HEK293 (cell line): ENCODE data around the gene OBP2B.
"Not testable (repeated sequence)": the region's sequence is repeated elsewhere in the genome, so short reads cannot be mapped to it uniquely, and the experiment has no call there.

Experiments used
- CTCF ChIA-PET: fragments of 350-600 bp; formaldehyde crosslinking; extraction: SDS; loops from one replicate; lab custom pipeline; 2021; ENCODE audit warnings: antibody characterized with exemption; lab: Yijun Ruan, JAX
- POLR2A ChIA-PET: fragments of 300-600 bp; formaldehyde crosslinking; extraction: SDS; loops from one replicate; lab custom pipeline; 2020; ENCODE audit warnings: antibody characterized with exemption, inconsistent platforms; lab: Yijun Ruan, JAX
- H3K27ac ChIP-seq: fragments of 200-500 bp; sonication (Bioruptor generic); 2 replicates; pipeline ENCODE4 v1.5.1; 2014; ENCODE audit warnings: low read depth, low read length, control low read depth, inconsistent platforms; ENCODE audit errors: extremely low read depth
- H3K36me3 ChIP-seq, 2 experiments: fragments of 200-500 bp in 1 of 2; sonication (Bioruptor generic) in 1 of 2; 1 replicate in 1 of 2; 2 replicates in 1 of 2; pipeline ENCODE4 v1.5.1; 2014 to 2017; ENCODE audit warnings: inconsistent platforms in 2 of 2, low read length in 2 of 2; ENCODE audit not compliant: control insufficient read depth in 2 of 2, insufficient read depth in 1 of 2
- H3K4me1 ChIP-seq: fragments of 200-500 bp; sonication (Bioruptor generic); 2 replicates; pipeline ENCODE4 v1.5.1; 2014; ENCODE audit warnings: mild to moderate bottlenecking, low read length, inconsistent platforms; ENCODE audit not compliant: control insufficient read depth, insufficient read depth
- H3K4me3 ChIP-seq: 2 replicates; pipeline ENCODE4 v1.5.1; 2011; ENCODE audit warnings: low read depth, mild to moderate bottlenecking, control low read depth, low read length, moderate library complexity
- H3K9me3 ChIP-seq: fragments of 200-500 bp; sonication (Bioruptor generic); 2 replicates; pipeline ENCODE4 v1.5.1; 2014; ENCODE audit warnings: low read depth, low read length, inconsistent platforms; ENCODE audit not compliant: control insufficient read depth, insufficient read depth
- EGR2 ChIP-seq: fragments of 450-650 bp; formaldehyde crosslinking; IDR thresholded peaks from 2 replicates; pipeline ENCODE4 v1.5.1; 2016; ENCODE audit warnings: low read depth, missing biosample characterization, missing genetic modification characterization
- SCRT1 ChIP-seq: fragments of 450-650 bp; formaldehyde crosslinking; IDR thresholded peaks from 2 replicates; pipeline ENCODE4 v1.5.1; 2016; ENCODE audit warnings: missing biosample characterization, missing genetic modification characterization, borderline replicate concordance
- ZBTB8A ChIP-seq: fragments of 450-650 bp; formaldehyde crosslinking; IDR thresholded peaks from 2 replicates; pipeline ENCODE4 v1.5.1; 2016; ENCODE audit warnings: missing biosample characterization, missing genetic modification characterization
- ZIC2 ChIP-seq: fragments of 450-650 bp; formaldehyde crosslinking; IDR thresholded peaks from 2 replicates; pipeline ENCODE4 v1.5.1; 2016; ENCODE audit warnings: missing biosample characterization, missing genetic modification characterization
- ZNF140 ChIP-seq: fragments of 450-650 bp; formaldehyde crosslinking; IDR thresholded peaks from 2 replicates; pipeline ENCODE4 v1.5.1; 2016; ENCODE audit warnings: missing biosample characterization, missing genetic modification characterization
- ZNF174 ChIP-seq: fragments of 450-650 bp; formaldehyde crosslinking; IDR thresholded peaks from 2 replicates; pipeline ENCODE4 v1.5.0; 2017; ENCODE audit warnings: missing biosample characterization, mild to moderate bottlenecking, missing genetic modification characterization
- ZNF2 ChIP-seq: fragments of 450-650 bp; formaldehyde crosslinking; IDR thresholded peaks from 2 replicates; pipeline ENCODE4 v1.5.1; 2016; ENCODE audit warnings: missing biosample characterization, missing genetic modification characterization
- ZNF223 ChIP-seq: fragments of 450-650 bp; formaldehyde crosslinking; IDR thresholded peaks from 2 replicates; pipeline ENCODE4 v1.5.1; 2016; ENCODE audit warnings: missing biosample characterization, missing genetic modification characterization
- ZNF266 ChIP-seq: fragments of 450-650 bp; formaldehyde crosslinking; IDR thresholded peaks from 2 replicates; pipeline ENCODE4 v1.5.1; 2016; ENCODE audit warnings: missing biosample characterization, missing genetic modification characterization, low read depth
- ZNF292 ChIP-seq: fragments of 450-650 bp; formaldehyde crosslinking; IDR thresholded peaks from 2 replicates; pipeline ENCODE4 v1.5.1; 2016; ENCODE audit warnings: low read depth, missing biosample characterization, missing genetic modification characterization, borderline replicate concordance
- ZNF404 ChIP-seq: fragments of 450-650 bp; formaldehyde crosslinking; IDR thresholded peaks from 2 replicates; pipeline ENCODE4 v1.5.1; 2017; ENCODE audit warnings: missing biosample characterization, missing genetic modification characterization
- ZNF544 ChIP-seq: fragments of 450-650 bp; formaldehyde crosslinking; IDR thresholded peaks from 2 replicates; pipeline ENCODE4 v1.5.0; 2017; ENCODE audit warnings: missing biosample characterization, missing genetic modification characterization
- ZNF639 ChIP-seq: fragments of 450-650 bp; formaldehyde crosslinking; IDR thresholded peaks from 2 replicates; pipeline ENCODE4 v1.5.1; 2016; ENCODE audit warnings: missing biosample characterization, missing genetic modification characterization
- ZNF707 ChIP-seq: fragments of 450-650 bp; formaldehyde crosslinking; IDR thresholded peaks from 2 replicates; pipeline ENCODE4 v1.5.1; 2016; ENCODE audit warnings: missing biosample characterization, missing genetic modification characterization
- ZSCAN23 ChIP-seq: fragments of 450-650 bp; formaldehyde crosslinking; IDR thresholded peaks from 2 replicates; pipeline ENCODE4 v1.5.1; 2016; ENCODE audit warnings: missing biosample characterization, missing genetic modification characterization
- ZSCAN4 ChIP-seq: fragments of 450-650 bp; formaldehyde crosslinking; IDR thresholded peaks from 2 replicates; pipeline ENCODE4 v1.5.1; 2017; ENCODE audit warnings: missing biosample characterization, missing genetic modification characterization

OBP2B gene

DNA sequence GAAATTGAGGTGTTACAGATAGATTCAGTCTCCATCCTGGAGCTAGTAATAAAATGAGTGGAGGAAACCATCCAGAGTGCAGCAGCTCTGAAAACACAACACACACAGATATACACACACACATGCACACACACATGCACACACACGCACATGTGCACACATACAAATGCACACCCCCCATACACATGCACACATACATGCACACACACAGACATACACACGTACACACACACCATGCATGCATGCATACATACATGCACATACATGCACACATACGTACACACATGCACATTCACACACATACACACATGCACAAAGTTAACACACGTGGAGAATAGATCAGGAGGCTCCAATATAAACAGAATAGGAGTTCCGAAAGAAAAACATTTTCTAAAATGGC lies 21.0 kb upstream of the OBP2B start:
- CTCF ChIA-PET = interaction anchor here (2.7 kb wide), 1 partner anchor 9 kb away, joined by 14 read pairs; no protein-coding TSS in a partner anchor
- no peaks in the 10 kb centered on the region for H3K4me1 ChIP-seq
- H3K27ac ChIP-seq = no peak overlapping the region
- no peaks in the 10 kb centered on the region for H3K9me3 ChIP-seq
- TF ChIP-seq ZSCAN4 (tag by site-specific recombination) (peak; percentile 80), SCRT1 (tag by site-specific recombination) (no peak)
- H3K4me3 ChIP-seq = no peak overlapping the region
- POLR2A ChIA-PET = no interaction called here
- H3K36me3 ChIP-seq = no peaks in the 10 kb centered on the region

- H3K4me3 ChIP-seq, H3K4me1 ChIP-seq, POLR2A ChIA-PET, H3K9me3 ChIP-seq, H3K36me3 ChIP-seq, H3K27ac ChIP-seq: not testable (repeated sequence)
- CTCF ChIA-PET = interaction anchor here (2.7 kb wide), 1 partner anchor 10 kb away, joined by 14 read pairs; no protein-coding TSS in a partner anchor
Observed at GRCh38 chr9:133228474-133229193, 19.6 kb upstream of the OBP2B start.

- POLR2A ChIA-PET, H3K36me3 ChIP-seq, H3K27ac ChIP-seq, H3K4me1 ChIP-seq, H3K9me3 ChIP-seq, H3K4me3 ChIP-seq: not testable (repeated sequence)
- CTCF ChIA-PET = interaction anchor here (0.7 to 2.7 kb wide), 2 partner anchors 11 to 42 kb away, joined by 3 to 14 read pairs; no protein-coding TSS in a partner anchor
Observed at GRCh38 chr9:133227996-133228395, 18.9 kb upstream of the OBP2B start.

GRCh38 chr9:133227242-133227860 lies 18.3 kb upstream of the OBP2B start:
- Histone ChIP-seq H3K9me3 (no peaks in the 10 kb centered on the region), H3K4me3 (no peak overlapping the region), H3K4me1 (no peaks in the 10 kb centered on the region), H3K36me3 (no peaks in the 10 kb centered on the region), H3K27ac (no peak overlapping the region)
- ChIA-PET CTCF (interaction anchor here (0.7 kb wide), 1 partner anchor 42 kb away, joined by 3 read pairs; no protein-coding TSS in a partner anchor), POLR2A (no interaction called here)
- no peak for TF ChIP-seq ZNF707 (tag by site-specific recombination)
- no peak for TF ChIP-seq ZNF140 (tag by site-specific recombination)
- TF ChIP-seq ZSCAN23 (tag by site-specific recombination) = no peak

GRCh38 chr9:133226219-133227171 lies 17.4 kb upstream of the OBP2B start:
- Histone ChIP-seq H3K27ac (no peak overlapping the region), H3K4me1 (no peaks in the 10 kb centered on the region), H3K36me3 (no peaks in the 10 kb centered on the region), H3K9me3 (no peaks in the 10 kb centered on the region), H3K4me3 (no peak overlapping the region)
- TF ChIP-seq ZNF639 (tag by site-specific recombination) = no peak
- no peak for TF ChIP-seq ZNF266 (tag by site-specific recombination)
- no peak for TF ChIP-seq ZBTB8A (tag by site-specific recombination)
- no peak for TF ChIP-seq ZNF223 (tag by site-specific recombination)
- TF ChIP-seq ZNF544 (tag by site-specific recombination) = no peak
- TF ChIP-seq ZNF2 (tag by site-specific recombination) = no peak
- TF ChIP-seq ZNF404 (tag by site-specific recombination) = no peak
- no peak for TF ChIP-seq ZIC2 (tag by site-specific recombination)
- TF ChIP-seq EGR2 = no peak
- TF ChIP-seq ZNF174 (tag by site-specific recombination) = no peak
- no peak for TF ChIP-seq ZNF292
- CTCF ChIA-PET = interaction anchor here (0.7 to 0.9 kb wide), 2 partner anchors 12 to 474 kb away, joined by 3 to 4 read pairs; no protein-coding TSS in a partner anchor
- POLR2A ChIA-PET = no interaction called here
